CD14-positive monocyte (primary cell): Measurements from ENCODE around the gene SPC25. TPM values are rescaled to one million over a fixed set of nuclear protein-coding genes. Genes with fewer than 3 reads are reported as not detected.

ENCODE experiments used
- DNase-seq, 3 donors: peaks; one replicate each; pipeline ENCODE4 v3.0.0-alpha.2; 2011 to 2022
- H2AFZ ChIP-seq: 2 replicates; pipeline ENCODE4 v1.6.0; 2012; ENCODE audit warnings: mild to moderate bottlenecking, low read depth, low read length, inconsistent platforms; ENCODE audit not compliant: insufficient read depth, poor library complexity, severe bottlenecking
- H3K27ac ChIP-seq, 2 donors: 1 replicate in 1 of 2; 2 replicates in 1 of 2; pipeline ENCODE4 v1.5.1; 2012 to 2013; ENCODE audit warnings: low read length in 2 of 2, control low read depth in 1 of 2, inconsistent platforms in 1 of 2, low read depth in 1 of 2, mild to moderate bottlenecking in 1 of 2
- H3K27me3 ChIP-seq, 2 donors: one replicate each; pipeline versions ENCODE4 v1.6.0 to v1.6.1; 2011 to 2013; ENCODE audit warnings: low read length in 2 of 2; ENCODE audit not compliant: control insufficient read depth in 2 of 2, insufficient read depth in 2 of 2
- H3K36me3 ChIP-seq, 2 donors: replicated peaks in 1 of 2; 1 replicate in 1 of 2; 2 replicates in 1 of 2; pipeline versions ENCODE4 v1.5.1 to v1.6.1; 2012 to 2013; ENCODE audit warnings: low read length in 2 of 2, control low read depth in 1 of 2, inconsistent platforms in 1 of 2, mild to moderate bottlenecking in 1 of 2; ENCODE audit not compliant: insufficient read depth in 2 of 2, control insufficient read depth in 1 of 2
- H3K4me1 ChIP-seq, 2 donors: 1 replicate in 1 of 2; 2 replicates in 1 of 2; pipeline versions ENCODE4 v1.5.1 to v1.6.1; 2012 to 2013; ENCODE audit warnings: low read length in 2 of 2, control low read depth in 1 of 2, inconsistent platforms in 1 of 2, mild to moderate bottlenecking in 1 of 2, moderate library complexity in 1 of 2; ENCODE audit not compliant: insufficient read depth in 2 of 2, control insufficient read depth in 1 of 2
- H3K4me2 ChIP-seq: replicated peaks from 2 replicates; pipeline ENCODE3; 2012; ENCODE audit warnings: low read length, moderate library complexity, mild to moderate bottlenecking; ENCODE audit not compliant: poor library complexity, severe bottlenecking; ENCODE audit errors: extremely low read depth
- H3K4me3 ChIP-seq, 3 experiments: fragments of 200-600 bp in 1 of 3; sonication (generic) in 1 of 3; replicated peaks in 1 of 3; 1 replicate in 2 of 3; 2 replicates in 1 of 3; pipeline ENCODE4 v1.5.1; 2011 to 2013; ENCODE audit warnings: low read length in 3 of 3, mild to moderate bottlenecking in 3 of 3, control low read depth in 2 of 3, low read depth in 2 of 3, inconsistent platforms in 1 of 3, moderate library complexity in 1 of 3
- H3K79me2 ChIP-seq: 2 replicates; pipeline ENCODE4 v1.6.0; 2012; ENCODE audit warnings: mild to moderate bottlenecking, control low read depth, inconsistent platforms, low read length, moderate library complexity; ENCODE audit not compliant: insufficient read depth
- H3K9ac ChIP-seq: 2 replicates; pipeline ENCODE4 v1.6.0; 2017; ENCODE audit warnings: low read length, mild to moderate bottlenecking; ENCODE audit not compliant: insufficient read depth, poor library complexity, severe bottlenecking
- H3K9me3 ChIP-seq, 2 donors: replicated peaks in 1 of 2; 1 replicate in 1 of 2; 2 replicates in 1 of 2; pipeline versions ENCODE4 v1.5.1 to v1.6.1; 2012 to 2013; ENCODE audit warnings: low read length in 2 of 2, control low read depth in 1 of 2; ENCODE audit not compliant: control insufficient read depth in 1 of 2, insufficient read depth in 1 of 2
- H4K20me1 ChIP-seq: 2 replicates; pipeline ENCODE4 v1.6.0; 2012; ENCODE audit warnings: mild to moderate bottlenecking, low read length, control low read depth, moderate library complexity; ENCODE audit not compliant: insufficient read depth
- H3K27ac Mint-ChIP-seq, 7 donors: one replicate each; pipeline ENCODE4 v1.8.0; 2020; ENCODE audit warnings: mild to moderate bottlenecking in 7 of 7, mixed read lengths in 7 of 7, moderate library complexity in 6 of 7, inconsistent platforms in 2 of 7
- H3K27me3 Mint-ChIP-seq, 3 donors: one replicate each; pipeline ENCODE4 v1.8.0; 2021 to 2022; ENCODE audit warnings: low read depth in 3 of 3, mild to moderate bottlenecking in 3 of 3, mixed read lengths in 3 of 3, moderate library complexity in 3 of 3, inconsistent platforms in 1 of 3
- H3K36me3 Mint-ChIP-seq, 2 donors: one replicate each; pipeline ENCODE4 v1.8.0; 2020; ENCODE audit warnings: mixed read lengths in 2 of 2, inconsistent platforms in 1 of 2, mild to moderate bottlenecking in 1 of 2
- H3K4me1 Mint-ChIP-seq: one replicate; pipeline ENCODE4 v1.8.0; 2020; ENCODE audit warnings: mild to moderate bottlenecking, mixed read lengths
- H3K4me3 Mint-ChIP-seq, 2 donors: one replicate each; pipeline ENCODE4 v1.8.0; 2020; ENCODE audit warnings: mild to moderate bottlenecking in 2 of 2, mixed read lengths in 2 of 2, moderate library complexity in 1 of 2
- H3K9me3 Mint-ChIP-seq, 7 donors: one replicate each; pipeline ENCODE4 v1.8.0; 2020 to 2022; ENCODE audit warnings: mixed read lengths in 7 of 7, mild to moderate bottlenecking in 6 of 7, moderate library complexity in 6 of 7, inconsistent platforms in 2 of 7
- WGBS: methylation state at CpG from one replicate; pipeline ENCODE4 v1.1.5; 2013; ENCODE audit warnings: missing lambda C conversion rate; ENCODE audit not compliant: insufficient coverage; 5-methylcytosine and 5-hydroxymethylcytosine counted together
- intact Hi-C, 2 donors: fragments of 100-400 bp; cut with micrococcal nuclease; formaldehyde crosslinking; loops; one replicate each; pipeline versions ENCODE4 v1.15.0 to v1.15.1; 2023
- polyA plus RNA-seq, 3 donors: library from polyadenylated mRNA; depleted of rRNA in 1 of 3; unstranded in 2 of 3; stranded (reverse) in 1 of 3; fragments of 300-500 nt in 2 of 3; fragments of >200 nt in 1 of 3; fragmentation: Illumina TruSeq in 2 of 3; gene quantifications; 1 replicate in 2 of 3; 2 replicates in 1 of 3; pipeline ENCODE4 v1.2.3, GENCODE V29; 2012 to 2021
- TF ChIP-seq, protein P1 (sequence below): fragments of 200-600 bp; IDR thresholded peaks from one replicate; pipeline ENCODE4 v1.8.0; 2022; ENCODE audit warnings: antibody characterized with exemption, mild to moderate bottlenecking

SPC25 gene
- polyA plus RNA-seq, 3 donors, result not detected

DNA sequence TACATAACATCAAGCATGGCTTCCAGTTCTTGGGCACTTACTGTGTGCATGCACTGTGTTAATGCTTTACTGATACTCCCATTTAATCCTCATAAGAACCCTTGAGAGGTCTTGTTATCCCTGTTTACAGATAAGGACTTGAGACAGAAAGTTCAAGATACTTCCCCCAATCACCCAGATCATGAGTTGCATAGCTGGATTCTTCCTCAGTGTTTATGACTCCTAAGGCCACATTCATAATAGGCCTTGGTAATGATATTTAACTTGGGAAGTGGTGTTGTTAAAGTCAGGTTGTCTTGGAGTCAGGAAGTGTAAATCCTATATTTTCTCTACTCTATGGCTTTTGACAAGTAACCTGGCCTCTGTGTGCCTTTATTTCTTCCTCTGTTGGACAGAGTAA, 65.1 kb downstream of the SPC25 start:
- H3K27ac ChIP-seq, result no peak overlapping the region
- no peak overlapping the region for H3K27ac Mint-ChIP-seq
- H3K4me2 ChIP-seq, result no peak overlapping the region
- no peaks in the 10 kb centered on the region for H3K9me3 ChIP-seq
- H3K4me1 ChIP-seq, result no peaks in the 10 kb centered on the region
- TF ChIP-seq, protein P1, sequence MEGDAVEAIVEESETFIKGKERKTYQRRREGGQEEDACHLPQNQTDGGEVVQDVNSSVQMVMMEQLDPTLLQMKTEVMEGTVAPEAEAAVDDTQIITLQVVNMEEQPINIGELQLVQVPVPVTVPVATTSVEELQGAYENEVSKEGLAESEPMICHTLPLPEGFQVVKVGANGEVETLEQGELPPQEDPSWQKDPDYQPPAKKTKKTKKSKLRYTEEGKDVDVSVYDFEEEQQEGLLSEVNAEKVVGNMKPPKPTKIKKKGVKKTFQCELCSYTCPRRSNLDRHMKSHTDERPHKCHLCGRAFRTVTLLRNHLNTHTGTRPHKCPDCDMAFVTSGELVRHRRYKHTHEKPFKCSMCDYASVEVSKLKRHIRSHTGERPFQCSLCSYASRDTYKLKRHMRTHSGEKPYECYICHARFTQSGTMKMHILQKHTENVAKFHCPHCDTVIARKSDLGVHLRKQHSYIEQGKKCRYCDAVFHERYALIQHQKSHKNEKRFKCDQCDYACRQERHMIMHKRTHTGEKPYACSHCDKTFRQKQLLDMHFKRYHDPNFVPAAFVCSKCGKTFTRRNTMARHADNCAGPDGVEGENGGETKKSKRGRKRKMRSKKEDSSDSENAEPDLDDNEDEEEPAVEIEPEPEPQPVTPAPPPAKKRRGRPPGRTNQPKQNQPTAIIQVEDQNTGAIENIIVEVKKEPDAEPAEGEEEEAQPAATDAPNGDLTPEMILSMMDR, result no peak
- intact Hi-C loops, result no loop called here
- no peaks in the 10 kb centered on the region for H3K36me3 ChIP-seq
- no peaks in the 10 kb centered on the region for H4K20me1 ChIP-seq
- H3K9ac ChIP-seq, result no peak overlapping the region
- no peaks in the 10 kb centered on the region for H3K36me3 Mint-ChIP-seq
- H3K27me3 Mint-ChIP-seq, result peaks cover 0 to 2% (median 1%) of the 10 kb centered on the region in 3 donors
- H3K9me3 Mint-ChIP-seq, result peaks cover 0 to 2% (median 0%) of the 10 kb centered on the region in 7 donors
- no peaks in the 10 kb centered on the region for H3K4me1 Mint-ChIP-seq
- no peak overlapping the region for H3K4me3 Mint-ChIP-seq
- H3K27me3 ChIP-seq, result no peaks in the 10 kb centered on the region
- H3K79me2 ChIP-seq, result no peaks in the 10 kb centered on the region
- H3K4me3 ChIP-seq, result no peak overlapping the region
- no peak for DNase-seq
- no peak overlapping the region for H2AFZ ChIP-seq

GRCh38 chr2:168821992-168822391, 68.2 kb downstream of the SPC25 start:
- H3K36me3 Mint-ChIP-seq, result no peaks in the 10 kb centered on the region
- WGBS, result no CpG with 5 or more reads among the region's 1 CpG

More at GRCh38 chr2:168821992-168822391, 68.2 kb downstream of the SPC25 start:
- H3K9me3 ChIP-seq, result no peaks in the 10 kb centered on the region
- no peaks in the 10 kb centered on the region for H3K36me3 ChIP-seq
- Mint-ChIP-seq H3K9me3 (peaks cover 0 to 2% (median 0%) of the 10 kb centered on the region in 7 donors), H3K27ac (no peak overlapping the region), H3K27me3 (peaks cover 0 to 2% (median 0%) of the 10 kb centered on the region in 3 donors), H3K4me1 (no peaks in the 10 kb centered on the region), H3K4me3 (no peak overlapping the region)
- no peak overlapping the region for H3K4me2 ChIP-seq
- H3K79me2 ChIP-seq, result no peaks in the 10 kb centered on the region
- no peak overlapping the region for H3K27ac ChIP-seq
- no peak overlapping the region for H2AFZ ChIP-seq
- H3K4me1 ChIP-seq, result no peaks in the 10 kb centered on the region
- no peak for DNase-seq
- H3K4me3 ChIP-seq, result no peak overlapping the region
- TF ChIP-seq, protein P1, result no peak
- no peak overlapping the region for H3K9ac ChIP-seq
- H3K27me3 ChIP-seq, result no peaks in the 10 kb centered on the region
- intact Hi-C loops, result no loop called here
- H4K20me1 ChIP-seq, result no peaks in the 10 kb centered on the region
